H1 (cell line): ENCODE results near the gene DHRS2. TPM values are rescaled to one million over a fixed set of nuclear protein-coding genes. Genes with fewer than 3 reads are reported as not detected.

Source experiments
- CTCF ChIA-PET: fragments of 300-600 bp; sonication (Branson Sonifier 250); formaldehyde crosslinking; loops from one replicate; lab custom pipeline; 2021; ENCODE audit not compliant: partially characterized antibody; lab: Charles Lee
- POLR2A ChIA-PET: fragments of 300-600 bp; sonication (Branson Sonifier 250); formaldehyde crosslinking; loops from one replicate; lab custom pipeline; 2021; ENCODE audit warnings: inconsistent platforms; ENCODE audit not compliant: partially characterized antibody; lab: Charles Lee
- DNase-seq, 2 experiments: peaks; one replicate each; pipeline versions ENCODE4 v3.0.0 to v3.0.0-alpha.2; 2010 to 2022; ENCODE audit warnings: low spot score in 2 of 2, low read depth in 1 of 2, mixed read lengths in 1 of 2
- FAIRE-seq: peaks from 2 replicates; lab custom pipeline; 2011; peaks lifted over from hg19 to GRCh38; lab: Jason Lieb, UNC
- H2AFZ ChIP-seq: 2 replicates; pipeline ENCODE4 v1.8.1; 2012; ENCODE audit warnings: low read length, inconsistent platforms
- H2AK5ac ChIP-seq: 2 replicates; pipeline ENCODE4 v1.6.1; 2013; ENCODE audit warnings: low read depth, low read length
- H2BK120ac ChIP-seq: replicated peaks from 2 replicates; pipeline ENCODE3; 2013; ENCODE audit warnings: low read depth, low read length, inconsistent platforms
- H2BK12ac ChIP-seq: 2 replicates; pipeline ENCODE4 v1.6.1; 2013; ENCODE audit warnings: low read depth, low read length
- H2BK15ac ChIP-seq: 2 replicates; pipeline ENCODE4 v1.6.1; 2013; ENCODE audit warnings: low read length
- H2BK20ac ChIP-seq: 2 replicates; pipeline ENCODE4 v1.6.1; 2013; ENCODE audit warnings: low read length
- H2BK5ac ChIP-seq: 2 replicates; pipeline ENCODE4 v1.6.1; 2013; ENCODE audit warnings: low read depth, low read length
- H3K14ac ChIP-seq: 2 replicates; pipeline ENCODE4 v1.6.1; 2013; ENCODE audit warnings: inconsistent platforms; ENCODE audit not compliant: insufficient read length
- H3K18ac ChIP-seq: 2 replicates; pipeline ENCODE4 v1.6.1; 2013; ENCODE audit warnings: low read length; ENCODE audit errors: extremely low read depth
- H3K23ac ChIP-seq: 2 replicates; pipeline ENCODE4 v1.6.1; 2013; ENCODE audit warnings: inconsistent platforms; ENCODE audit not compliant: insufficient read length
- H3K23me2 ChIP-seq: 2 replicates; pipeline ENCODE4 v1.6.1; 2013; ENCODE audit warnings: low read depth, low read length
- H3K27ac ChIP-seq: 2 replicates; pipeline ENCODE4 v1.6.1; 2011; ENCODE audit warnings: low read depth, low read length, inconsistent platforms
- H3K27me3 ChIP-seq, 4 experiments: replicated peaks in 1 of 4; 1 replicate in 1 of 4; 2 replicates in 3 of 4; pipeline versions ENCODE4 v1.6.1 to v1.8.1; 2011 to 2013; ENCODE audit warnings: low read length in 3 of 4, mild to moderate bottlenecking in 3 of 4, inconsistent platforms in 2 of 4, mixed read lengths in 2 of 4, moderate library complexity in 1 of 4; ENCODE audit not compliant: control insufficient read depth in 3 of 4, insufficient read depth in 3 of 4; ENCODE audit errors: extremely low read depth in 1 of 4
- H3K36me3 ChIP-seq, 4 experiments: 2 replicates each; pipeline versions ENCODE4 v1.6.1 to v1.8.1; 2011 to 2013; ENCODE audit warnings: mild to moderate bottlenecking in 4 of 4, low read length in 3 of 4, moderate library complexity in 2 of 4, control low read depth in 1 of 4, inconsistent platforms in 1 of 4; ENCODE audit not compliant: insufficient read depth in 4 of 4, control insufficient read depth in 2 of 4
- H3K4ac ChIP-seq: replicated peaks from 2 replicates; pipeline ENCODE3; 2013; ENCODE audit warnings: low read length, low read depth, mixed read lengths, inconsistent platforms; ENCODE audit not compliant: insufficient read length
- H3K4me1 ChIP-seq, 4 experiments: replicated peaks in 1 of 4; 1 replicate in 1 of 4; 2 replicates in 3 of 4; pipeline versions ENCODE4 v1.6.1 to v1.8.1; 2011 to 2013; ENCODE audit warnings: low read length in 3 of 4, inconsistent platforms in 2 of 4, mixed read lengths in 1 of 4; ENCODE audit not compliant: insufficient read depth in 4 of 4, control insufficient read depth in 3 of 4
- H3K4me2 ChIP-seq, 2 experiments: 2 replicates each; pipeline versions ENCODE4 v1.6.1 to v1.8.1; 2011 to 2013; ENCODE audit warnings: low read depth in 2 of 2, low read length in 2 of 2, control low read depth in 1 of 2, inconsistent platforms in 1 of 2, mild to moderate bottlenecking in 1 of 2; ENCODE audit not compliant: insufficient read depth in 1 of 2
- H3K4me3 ChIP-seq, 4 experiments: fragments of 200-600, 300-600 bp in 1 of 4; sonication (generic), shearing (Covaris generic), sonication (Bioruptor Twin) in 1 of 4; 2 replicates each; pipeline versions ENCODE4 v1.5.1 to v1.8.1; 2011 to 2016; ENCODE audit warnings: low read length in 4 of 4, low read depth in 3 of 4, control low read depth in 2 of 4, inconsistent platforms in 2 of 4, mild to moderate bottlenecking in 2 of 4, mixed read lengths in 1 of 4, moderate library complexity in 1 of 4; ENCODE audit not compliant: insufficient read depth in 2 of 4; ENCODE audit errors: extremely low read depth in 1 of 4
- H3K56ac ChIP-seq: replicated peaks from 2 replicates; pipeline ENCODE3; 2013; ENCODE audit warnings: low read depth, mild to moderate bottlenecking, mixed read lengths, low read length, inconsistent platforms; ENCODE audit not compliant: insufficient read length
- H3K79me1 ChIP-seq: 2 replicates; pipeline ENCODE4 v1.6.1; 2013; ENCODE audit warnings: low read depth, low read length, control low read depth
- H3K79me2 ChIP-seq, 2 experiments: 2 replicates each; pipeline versions ENCODE4 v1.6.1 to v1.8.1; 2012 to 2013; ENCODE audit warnings: low read length in 2 of 2, mild to moderate bottlenecking in 2 of 2, inconsistent platforms in 1 of 2; ENCODE audit not compliant: insufficient read depth in 2 of 2, control insufficient read depth in 1 of 2
- H3K9ac ChIP-seq, 4 experiments: replicated peaks in 1 of 4; 1 replicate in 1 of 4; 2 replicates in 3 of 4; pipeline versions ENCODE4 v1.6.1 to v1.8.1; 2011 to 2013; ENCODE audit warnings: low read depth in 3 of 4, low read length in 3 of 4, control low read depth in 2 of 4, mild to moderate bottlenecking in 2 of 4, moderate library complexity in 2 of 4, inconsistent platforms in 1 of 4; ENCODE audit errors: extremely low read depth in 1 of 4
- H3K9me3 ChIP-seq, 2 experiments: 2 replicates each; pipeline versions ENCODE4 v1.6.1 to v1.8.1; 2012 to 2013; ENCODE audit warnings: mild to moderate bottlenecking in 2 of 2, moderate library complexity in 2 of 2, control low read depth in 1 of 2, inconsistent platforms in 1 of 2, low read depth in 1 of 2, low read length in 1 of 2, mixed read lengths in 1 of 2; ENCODE audit not compliant: insufficient read depth in 2 of 2
- H4K20me1 ChIP-seq, 2 experiments: replicated peaks in 1 of 2; 2 replicates each; pipeline versions ENCODE3 to v1.8.1; 2011 to 2013; ENCODE audit warnings: inconsistent platforms in 2 of 2, low read length in 2 of 2, mild to moderate bottlenecking in 1 of 2; ENCODE audit not compliant: insufficient read depth in 2 of 2, control insufficient read depth in 1 of 2
- H4K5ac ChIP-seq: 2 replicates; pipeline ENCODE4 v1.6.1; 2013; ENCODE audit warnings: low read length, low read depth, mixed read lengths, inconsistent platforms; ENCODE audit not compliant: insufficient read length
- H4K8ac ChIP-seq: 2 replicates; pipeline ENCODE4 v1.8.0; 2013; ENCODE audit warnings: mild to moderate bottlenecking, moderate library complexity, low read length, inconsistent platforms; ENCODE audit not compliant: insufficient read depth; ENCODE audit errors: extremely low read depth
- H4K91ac ChIP-seq: replicated peaks from 2 replicates; pipeline ENCODE3; 2013; ENCODE audit warnings: low read length, mixed read lengths, inconsistent platforms; ENCODE audit not compliant: insufficient read length
- RFX5 ChIP-seq: IDR thresholded peaks from 2 replicates; pipeline ENCODE4 v1.6.1; 2011; ENCODE audit warnings: low read depth, low read length, improper control_type of control experiment, borderline replicate concordance
- SAP30 ChIP-seq: fragments of 300-600 bp; sonication (generic); IDR thresholded peaks from 2 replicates; pipeline ENCODE4 v1.7.1; 2012; ENCODE audit warnings: low read length, moderate library complexity, mild to moderate bottlenecking, inconsistent platforms; ENCODE audit not compliant: insufficient read depth, insufficient replicate concordance
- WGBS, 2 experiments: shearing (Covaris generic) in 1 of 2; methylation state at CpG; one replicate each; pipeline versions ENCODE4 v1.1.6 to v1.1.7; 2013 to 2015; ENCODE audit warnings: low lambda C conversion rate in 2 of 2, mixed read lengths in 2 of 2, inconsistent platforms in 1 of 2, low coverage in 1 of 2, missing lambda C conversion rate in 1 of 2; ENCODE audit not compliant: insufficient replicate concordance in 2 of 2, insufficient coverage in 1 of 2, insufficient read length in 1 of 2; ENCODE audit errors: extremely low coverage in 1 of 2, missing lambda C conversion rate in 1 of 2; 5-methylcytosine and 5-hydroxymethylcytosine counted together
- polyA plus RNA-seq, 7 experiments: library from polyadenylated mRNA; depleted of rRNA in 3 of 7; stranded (reverse) in 5 of 7; unstranded in 2 of 7; fragments of >200 nt in 5 of 7; fragments of 200-250 nt in 2 of 7; gene quantifications; 1 replicate in 5 of 7; 2 replicates in 1 of 7; 4 replicates in 1 of 7; pipeline versions ENCODE4 v1.2.1 to v1.2.3, GENCODE V29; 2011 to 2013; ENCODE audit warnings: missing spikeins in 2 of 7, mixed read lengths in 2 of 7
- total RNA-seq: library from RNA; stranded (reverse); fragmentation: NEBNext Ultra II Directional; extraction: Animal tissue kit (Norgen Biotek cat#: 25700); gene quantifications from 2 replicates; pipeline ENCODE4 v1.2.1, GENCODE V29; 2021

Gene DHRS2
- total and polyA plus RNA-seq, 2 of the 8 experiments (the other 6 are each of a cell fraction or from before 2014, with no cell fraction given) = 1.1 to 3.5 TPM

DNA sequence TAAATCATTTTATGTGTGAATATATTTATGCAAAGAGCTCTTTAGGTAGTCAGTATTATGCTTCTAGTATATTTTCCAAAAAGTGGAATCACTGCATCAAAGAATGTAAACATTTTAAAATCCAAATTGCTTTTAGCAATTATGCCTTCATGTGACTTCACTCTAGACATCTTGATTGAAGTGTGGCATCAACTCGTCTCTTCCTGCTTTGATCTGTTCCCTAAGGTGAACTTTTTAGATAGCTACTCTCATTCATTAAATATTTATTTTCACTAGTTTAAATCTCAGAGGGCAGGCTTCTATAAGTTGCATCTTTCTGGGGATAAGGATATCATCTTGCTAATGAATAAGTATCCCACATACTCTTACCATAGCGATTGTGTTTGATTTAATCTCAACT lies 39.2 kb downstream of the DHRS2 start:
- Histone ChIP-seq H3K9ac (no peak overlapping the region), H3K14ac (no peak overlapping the region), H2BK15ac (no peak overlapping the region)
- TF ChIP-seq SAP30 (no peak), RFX5 (no peak)
- TF ChIP-seq, all 59 proteins: peak for 0
- no peak overlapping the region for H3K4ac ChIP-seq
- no peak overlapping the region for H3K4me2 ChIP-seq
- no peak overlapping the region for H3K27ac ChIP-seq
- no peaks in the 10 kb centered on the region for H4K20me1 ChIP-seq
- CTCF ChIA-PET = interaction anchor here (1.2 to 2.6 kb wide), 4 partner anchors 9 to 281 kb away, joined by 4 to 25 read pairs (median 4); no protein-coding TSS in a partner anchor
- no peaks in the 10 kb centered on the region for H3K4me1 ChIP-seq
- no peak overlapping the region for H2BK120ac ChIP-seq
- DNase-seq (no peak), FAIRE-seq (no peak)
- H4K91ac ChIP-seq = no peak overlapping the region
- H2AFZ ChIP-seq = no peak overlapping the region
- no peak overlapping the region for H2BK12ac ChIP-seq
- no peak overlapping the region for H4K5ac ChIP-seq
- H3K27me3 ChIP-seq = no peaks in the 10 kb centered on the region; a peak in 1 of 7 replicates
- no peaks in the 10 kb centered on the region for H3K36me3 ChIP-seq
- H2BK20ac ChIP-seq = no peak overlapping the region
- no peak overlapping the region for H3K23ac ChIP-seq
- no peak overlapping the region for H3K18ac ChIP-seq
- H3K56ac ChIP-seq = no peak overlapping the region
- H3K79me1 ChIP-seq = no peaks in the 10 kb centered on the region
- peaks cover 0 to 4% of the 10 kb centered on the region in 2 experiments; a peak in 2 of 4 replicates for H3K9me3 ChIP-seq
- 90% methylated on average over 2 of the region's 2 CpGs; no CpG with 5 or more reads in 1 of the 2 experiments for WGBS, 2 experiments
- H3K79me2 ChIP-seq = no peaks in the 10 kb centered on the region
- H4K8ac ChIP-seq = no peak overlapping the region
- H2AK5ac ChIP-seq = no peak overlapping the region
- no peak overlapping the region for H3K4me3 ChIP-seq
- H2BK5ac ChIP-seq = no peak overlapping the region
- POLR2A ChIA-PET = interaction anchor here (1.7 kb wide), 1 partner anchor 19 kb away, joined by 4 read pairs; no protein-coding TSS in a partner anchor
- no peaks in the 10 kb centered on the region for H3K23me2 ChIP-seq
